Fibroblast of pulmonary artery (primary cell): Measurements from ENCODE around the gene CHAC2.
"Not testable (repeated sequence)": the region's sequence is repeated elsewhere in the genome, so short reads cannot be mapped to it uniquely, and the experiment has no call there.

ENCODE experiments used
- DNase-seq: peaks from one replicate; pipeline ENCODE4 v3.0.0-alpha.2; 2010; ENCODE audit warnings: low read depth
- H3K4me3 ChIP-seq: replicated peaks from 2 replicates; pipeline ENCODE4 v1.5.1; 2011; ENCODE audit warnings: low read depth, mild to moderate bottlenecking, control low read depth, low read length, moderate library complexity
- TF ChIP-seq, protein P1 (sequence below): IDR thresholded peaks from 2 replicates; pipeline ENCODE4 v1.5.1; 2011; ENCODE audit warnings: mild to moderate bottlenecking, control low read depth, low read length, inconsistent platforms; ENCODE audit errors: missing control alignments

The CHAC2 gene

GRCh38 chr2:53821810-53822209, 54.2 kb downstream of the CHAC2 start:
- H3K4me3 ChIP-seq: no peak overlapping the region
- TF ChIP-seq, protein P1, sequence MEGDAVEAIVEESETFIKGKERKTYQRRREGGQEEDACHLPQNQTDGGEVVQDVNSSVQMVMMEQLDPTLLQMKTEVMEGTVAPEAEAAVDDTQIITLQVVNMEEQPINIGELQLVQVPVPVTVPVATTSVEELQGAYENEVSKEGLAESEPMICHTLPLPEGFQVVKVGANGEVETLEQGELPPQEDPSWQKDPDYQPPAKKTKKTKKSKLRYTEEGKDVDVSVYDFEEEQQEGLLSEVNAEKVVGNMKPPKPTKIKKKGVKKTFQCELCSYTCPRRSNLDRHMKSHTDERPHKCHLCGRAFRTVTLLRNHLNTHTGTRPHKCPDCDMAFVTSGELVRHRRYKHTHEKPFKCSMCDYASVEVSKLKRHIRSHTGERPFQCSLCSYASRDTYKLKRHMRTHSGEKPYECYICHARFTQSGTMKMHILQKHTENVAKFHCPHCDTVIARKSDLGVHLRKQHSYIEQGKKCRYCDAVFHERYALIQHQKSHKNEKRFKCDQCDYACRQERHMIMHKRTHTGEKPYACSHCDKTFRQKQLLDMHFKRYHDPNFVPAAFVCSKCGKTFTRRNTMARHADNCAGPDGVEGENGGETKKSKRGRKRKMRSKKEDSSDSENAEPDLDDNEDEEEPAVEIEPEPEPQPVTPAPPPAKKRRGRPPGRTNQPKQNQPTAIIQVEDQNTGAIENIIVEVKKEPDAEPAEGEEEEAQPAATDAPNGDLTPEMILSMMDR: no peak
- no peak for DNase-seq

DNA sequence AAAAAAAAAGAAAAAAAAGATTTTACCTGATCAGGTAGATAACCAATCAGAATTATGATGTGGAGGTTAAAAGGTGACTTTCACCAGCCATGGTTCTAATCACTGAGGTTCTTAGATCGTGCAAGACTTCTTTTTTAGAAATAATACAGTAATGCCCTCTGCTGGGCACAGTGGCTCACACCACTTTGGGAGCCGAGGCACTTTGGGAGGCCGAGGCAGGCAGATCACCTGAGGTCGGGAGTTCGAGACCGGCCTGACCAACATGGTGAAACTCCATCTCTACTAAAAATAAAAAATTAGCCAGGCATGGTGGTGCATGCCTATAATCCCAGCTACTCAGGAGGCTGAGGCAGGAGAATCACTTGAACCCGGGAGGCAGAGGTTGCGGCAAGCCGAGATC, 56.0 kb downstream of the CHAC2 start:
- H3K4me3 ChIP-seq: not testable (repeated sequence)
- peak; percentile 10 for DNase-seq
